Ishikawa (cell line): ENCODE data around the gene UBA6.

ENCODE experiments used
- CEBPB ChIP-seq: IDR thresholded peaks from 2 replicates; pipeline ENCODE4 v1.6.1; 2012
- CREB1 ChIP-seq: IDR thresholded peaks from 2 replicates; pipeline ENCODE4 v1.6.1; 2012; ENCODE audit warnings: low read depth
- EGR1 ChIP-seq: IDR thresholded peaks from 2 replicates; pipeline ENCODE4 v1.6.1; 2012
- EP300 ChIP-seq: IDR thresholded peaks from 2 replicates; pipeline ENCODE4 v1.6.1; 2012; ENCODE audit warnings: borderline replicate concordance
- FOXM1 ChIP-seq: IDR thresholded peaks from 2 replicates; pipeline ENCODE4 v1.6.1; 2012; ENCODE audit warnings: low read depth, borderline replicate concordance
- NFIC ChIP-seq: IDR thresholded peaks from 2 replicates; pipeline ENCODE4 v1.6.1; 2012
- RAD21 ChIP-seq: IDR thresholded peaks from 2 replicates; pipeline ENCODE4 v1.6.1; 2012; ENCODE audit warnings: low read depth
- TAF1 ChIP-seq: IDR thresholded peaks from 2 replicates; pipeline ENCODE4 v1.6.1; 2012; ENCODE audit warnings: low read depth, mild to moderate bottlenecking
- TCF12 ChIP-seq: IDR thresholded peaks from 2 replicates; pipeline ENCODE4 v1.6.1; 2012; ENCODE audit warnings: low read depth
- TEAD4 ChIP-seq: IDR thresholded peaks from 2 replicates; pipeline ENCODE4 v1.6.1; 2012
- YY1 ChIP-seq: IDR thresholded peaks from 2 replicates; pipeline ENCODE4 v1.6.1; 2012; ENCODE audit warnings: low read depth
- ZBTB7A ChIP-seq: IDR thresholded peaks from 2 replicates; pipeline ENCODE4 v1.6.1; 2012; ENCODE audit warnings: low read depth
- TF ChIP-seq, protein P1 (sequence below): IDR thresholded peaks from 2 replicates; pipeline ENCODE4 v1.6.1; 2012
- TF ChIP-seq, protein P2 (sequence below): IDR thresholded peaks from 2 replicates; pipeline ENCODE4 v1.6.1; 2012; ENCODE audit warnings: low read depth, mild to moderate bottlenecking
- TF ChIP-seq, protein P3 (sequence below): IDR thresholded peaks from 2 replicates; pipeline ENCODE4 v1.6.1; 2012

UBA6 gene

DNA sequence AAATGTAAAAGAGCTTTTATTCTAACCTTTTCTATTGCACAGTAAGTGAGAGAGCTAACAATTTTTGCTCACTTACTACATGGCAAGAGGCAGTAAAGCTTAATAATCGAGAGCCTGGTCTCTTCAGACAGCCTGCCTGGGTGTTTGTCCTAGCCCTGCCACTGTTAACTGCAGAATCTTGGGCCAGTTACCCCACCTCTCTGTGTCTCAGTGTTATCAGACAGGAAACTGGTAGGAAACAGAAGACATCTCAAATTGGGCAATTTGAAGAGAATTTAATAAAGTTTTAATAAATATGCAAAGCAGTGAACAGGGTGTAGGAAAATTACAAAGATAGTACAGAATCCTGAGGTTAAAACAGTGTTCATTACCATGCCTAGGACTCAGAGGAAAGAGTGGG lies 129.0 kb downstream of the UBA6 start:
- TF ChIP-seq ZBTB7A = no peak
- no peak for TF ChIP-seq CREB1
- no peak for TF ChIP-seq EGR1
- no peak for TF ChIP-seq TCF12
- no peak for TF ChIP-seq YY1

DNA sequence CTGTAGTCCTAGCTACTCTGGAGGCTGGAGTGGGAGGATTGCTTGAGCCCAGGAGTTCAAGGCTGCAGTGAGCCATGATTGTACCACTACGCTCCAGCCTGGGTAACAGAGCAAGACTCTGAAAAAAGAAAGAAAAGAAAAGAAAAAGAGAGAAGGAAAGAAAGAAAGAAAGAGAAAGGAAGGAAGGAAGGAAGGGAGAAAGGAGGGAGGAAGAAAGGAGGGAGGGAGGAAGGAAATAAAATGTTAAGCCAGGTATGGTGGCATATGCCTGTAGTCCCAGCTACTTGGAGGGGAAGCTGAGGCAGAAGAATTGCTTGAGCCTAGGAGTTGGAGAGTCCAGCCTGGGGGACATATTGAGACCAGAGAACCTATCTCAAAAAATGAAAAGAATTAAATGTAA lies 130.4 kb downstream of the UBA6 start:
- TF ChIP-seq TCF12 = no peak
- TF ChIP-seq, protein P1, sequence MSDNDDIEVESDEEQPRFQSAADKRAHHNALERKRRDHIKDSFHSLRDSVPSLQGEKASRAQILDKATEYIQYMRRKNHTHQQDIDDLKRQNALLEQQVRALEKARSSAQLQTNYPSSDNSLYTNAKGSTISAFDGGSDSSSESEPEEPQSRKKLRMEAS = no peak
- no peak for TF ChIP-seq NFIC
- no peak for TF ChIP-seq EGR1
- no peak for TF ChIP-seq RAD21
- TF ChIP-seq TEAD4 = no peak

DNA sequence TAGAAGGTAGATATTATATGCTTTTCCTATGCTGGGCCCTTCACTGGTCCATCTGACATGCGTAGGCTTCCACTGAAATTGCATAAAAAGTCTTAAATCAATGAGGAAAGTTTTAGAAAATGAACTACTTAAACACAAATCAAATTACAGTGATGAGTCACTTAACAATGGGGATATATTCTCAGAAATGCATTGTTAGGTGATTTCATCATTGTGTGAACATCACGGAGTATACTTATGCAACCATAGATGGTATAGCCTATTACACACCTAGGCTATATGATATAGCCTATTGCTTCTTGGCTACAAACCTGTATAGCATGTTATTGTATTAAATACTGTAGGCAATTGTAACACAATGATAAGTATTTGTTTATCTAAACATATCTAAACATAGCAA lies 132.1 kb downstream of the UBA6 start:
- TF ChIP-seq EP300 (no peak), CEBPB (peak; percentile 29; the same call in 1 of the 2 replicates)

DNA sequence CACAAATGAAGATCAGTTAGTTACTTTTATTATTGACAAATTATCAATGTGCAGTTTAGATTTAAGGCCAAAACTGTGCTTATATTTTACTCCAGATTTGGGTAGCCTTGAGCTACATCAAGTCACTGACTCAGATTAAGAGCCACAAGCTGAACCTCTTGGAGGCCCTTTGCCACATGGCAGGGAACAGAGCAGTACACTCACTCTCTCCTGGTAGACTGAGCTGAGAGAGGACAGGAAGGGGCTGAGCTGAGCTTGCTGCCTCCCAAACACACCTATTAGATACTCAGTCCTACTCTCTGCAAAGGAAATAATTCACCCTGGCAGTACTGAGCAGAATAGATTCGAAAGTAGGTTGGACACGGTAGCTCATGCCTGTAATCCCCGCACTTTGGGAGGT lies 134.6 kb downstream of the UBA6 start:
- TF ChIP-seq, protein P2, sequence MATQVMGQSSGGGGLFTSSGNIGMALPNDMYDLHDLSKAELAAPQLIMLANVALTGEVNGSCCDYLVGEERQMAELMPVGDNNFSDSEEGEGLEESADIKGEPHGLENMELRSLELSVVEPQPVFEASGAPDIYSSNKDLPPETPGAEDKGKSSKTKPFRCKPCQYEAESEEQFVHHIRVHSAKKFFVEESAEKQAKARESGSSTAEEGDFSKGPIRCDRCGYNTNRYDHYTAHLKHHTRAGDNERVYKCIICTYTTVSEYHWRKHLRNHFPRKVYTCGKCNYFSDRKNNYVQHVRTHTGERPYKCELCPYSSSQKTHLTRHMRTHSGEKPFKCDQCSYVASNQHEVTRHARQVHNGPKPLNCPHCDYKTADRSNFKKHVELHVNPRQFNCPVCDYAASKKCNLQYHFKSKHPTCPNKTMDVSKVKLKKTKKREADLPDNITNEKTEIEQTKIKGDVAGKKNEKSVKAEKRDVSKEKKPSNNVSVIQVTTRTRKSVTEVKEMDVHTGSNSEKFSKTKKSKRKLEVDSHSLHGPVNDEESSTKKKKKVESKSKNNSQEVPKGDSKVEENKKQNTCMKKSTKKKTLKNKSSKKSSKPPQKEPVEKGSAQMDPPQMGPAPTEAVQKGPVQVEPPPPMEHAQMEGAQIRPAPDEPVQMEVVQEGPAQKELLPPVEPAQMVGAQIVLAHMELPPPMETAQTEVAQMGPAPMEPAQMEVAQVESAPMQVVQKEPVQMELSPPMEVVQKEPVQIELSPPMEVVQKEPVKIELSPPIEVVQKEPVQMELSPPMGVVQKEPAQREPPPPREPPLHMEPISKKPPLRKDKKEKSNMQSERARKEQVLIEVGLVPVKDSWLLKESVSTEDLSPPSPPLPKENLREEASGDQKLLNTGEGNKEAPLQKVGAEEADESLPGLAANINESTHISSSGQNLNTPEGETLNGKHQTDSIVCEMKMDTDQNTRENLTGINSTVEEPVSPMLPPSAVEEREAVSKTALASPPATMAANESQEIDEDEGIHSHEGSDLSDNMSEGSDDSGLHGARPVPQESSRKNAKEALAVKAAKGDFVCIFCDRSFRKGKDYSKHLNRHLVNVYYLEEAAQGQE = no peak
- TF ChIP-seq, protein P3, sequence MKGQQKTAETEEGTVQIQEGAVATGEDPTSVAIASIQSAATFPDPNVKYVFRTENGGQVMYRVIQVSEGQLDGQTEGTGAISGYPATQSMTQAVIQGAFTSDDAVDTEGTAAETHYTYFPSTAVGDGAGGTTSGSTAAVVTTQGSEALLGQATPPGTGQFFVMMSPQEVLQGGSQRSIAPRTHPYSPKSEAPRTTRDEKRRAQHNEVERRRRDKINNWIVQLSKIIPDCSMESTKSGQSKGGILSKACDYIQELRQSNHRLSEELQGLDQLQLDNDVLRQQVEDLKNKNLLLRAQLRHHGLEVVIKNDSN = no peak
- TF ChIP-seq TAF1 = no peak
- TF ChIP-seq, protein P1 = no peak
- TF ChIP-seq RAD21 = no peak
- no peak for TF ChIP-seq YY1
- TF ChIP-seq EGR1 = no peak
- no peak for TF ChIP-seq CEBPB
- TF ChIP-seq TEAD4 = no peak
- no peak for TF ChIP-seq EP300
- TF ChIP-seq ZBTB7A = no peak
- no peak for TF ChIP-seq TCF12
- no peak for TF ChIP-seq CREB1
- TF ChIP-seq FOXM1 = no peak
- TF ChIP-seq NFIC = no peak

DNA sequence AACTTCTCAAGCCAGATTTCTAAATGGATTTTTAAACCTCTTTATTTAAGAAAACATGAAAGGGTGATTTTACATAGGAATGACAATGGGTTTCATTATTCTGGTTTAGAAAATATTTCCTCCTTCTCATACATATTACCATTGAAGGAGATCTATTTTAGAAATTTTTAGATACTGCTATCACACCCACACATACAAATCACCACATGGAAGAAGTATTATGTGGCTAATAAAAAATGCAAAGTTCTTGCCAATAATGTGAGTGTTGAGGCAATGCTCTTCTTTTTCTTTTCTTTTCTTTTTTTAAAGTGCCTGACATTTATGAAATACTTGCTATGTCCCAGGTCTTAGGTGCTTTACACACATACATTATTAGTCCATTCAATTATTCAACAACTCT lies 135.7 kb downstream of the UBA6 start:
- TF ChIP-seq ZBTB7A (no peak), NFIC (no peak), YY1 (no peak), RAD21 (no peak), EP300 (no peak), TEAD4 (no peak), CREB1 (no peak), EGR1 (no peak), FOXM1 (no peak), CEBPB (no peak), TAF1 (no peak), TCF12 (no peak)
- TF ChIP-seq, protein P1 = no peak
- TF ChIP-seq, protein P3 = no peak
- TF ChIP-seq, protein P2 = no peak
